Neural cell (in vitro differentiated cells): ENCODE results near the gene RAD51B. TPM values are rescaled to one million over a fixed set of nuclear protein-coding genes. Genes with fewer than 3 reads are reported as not detected.

Source experiments
- H2AFZ ChIP-seq: fragments of 200-600, 300-800 bp; sonication (generic), shearing (Covaris generic); 2 replicates; pipeline ENCODE4 v1.6.0; 2014; ENCODE audit warnings: low read depth, mild to moderate bottlenecking, antibody characterized with exemption, low read length, moderate library complexity
- H3F3A ChIP-seq: fragments of 200-600 bp; shearing (Covaris generic); 2 replicates; pipeline ENCODE4 v1.6.1; 2016; ENCODE audit warnings: mild to moderate bottlenecking, moderate library complexity, mixed read lengths, antibody characterized with exemption, low read length; ENCODE audit not compliant: insufficient read depth, poor library complexity, severe bottlenecking
- H3K27ac ChIP-seq: fragments of 200-600, 300-800 bp; sonication (generic), shearing (Covaris generic); 2 replicates; pipeline ENCODE4 v1.5.1; 2014; ENCODE audit warnings: mild to moderate bottlenecking, low read length, moderate library complexity
- H3K27me3 ChIP-seq: fragments of 300-800, 200-600 bp; sonication (generic), shearing (Covaris generic); 2 replicates; pipeline ENCODE4 v1.6.0; 2014; ENCODE audit warnings: mild to moderate bottlenecking, low read depth, low read length, moderate library complexity; ENCODE audit not compliant: insufficient read depth
- H3K36me3 ChIP-seq: fragments of 300-800, 200-600 bp; sonication (generic), shearing (Covaris generic); 2 replicates; pipeline ENCODE4 v1.5.1; 2014; ENCODE audit warnings: mild to moderate bottlenecking, antibody characterized with exemption, low read length, moderate library complexity; ENCODE audit not compliant: insufficient read depth
- H3K4me2 ChIP-seq: fragments of 300-800, 200-600 bp; sonication (generic), shearing (Covaris generic); 2 replicates; pipeline ENCODE4 v1.6.0; 2014; ENCODE audit warnings: mild to moderate bottlenecking, low read length
- H3K4me3 ChIP-seq: fragments of 300-800, 200-600 bp; sonication (generic), shearing (Covaris generic); 2 replicates; pipeline ENCODE4 v1.5.1; 2014; ENCODE audit warnings: mild to moderate bottlenecking, low read length, moderate library complexity
- H3K79me2 ChIP-seq: fragments of 200-600 bp; shearing (Covaris generic); replicated peaks from 2 replicates; pipeline ENCODE4 v1.6.0; 2014; ENCODE audit warnings: mild to moderate bottlenecking, low read length, moderate library complexity; ENCODE audit not compliant: insufficient read depth
- H3K9ac ChIP-seq: fragments of 300-800, 200-600 bp; sonication (generic), shearing (Covaris generic); 2 replicates; pipeline ENCODE4 v1.6.1; 2016; ENCODE audit warnings: mild to moderate bottlenecking, low read length, mixed read lengths
- H3K9me2 ChIP-seq: fragments of 200-600 bp; shearing (Covaris generic); 2 replicates; pipeline ENCODE4 v1.6.1; 2016; ENCODE audit warnings: mild to moderate bottlenecking, low read length, mixed read lengths; ENCODE audit not compliant: insufficient read depth
- H3K9me3 ChIP-seq: fragments of 200-600, 300-800 bp; sonication (generic), shearing (Covaris generic); 2 replicates; pipeline ENCODE4 v1.6.1; 2016; ENCODE audit warnings: mild to moderate bottlenecking, mixed run types, low read length, moderate library complexity, mixed read lengths
- H4K20me1 ChIP-seq: fragments of 200-600 bp; shearing (Covaris generic); 2 replicates; pipeline ENCODE4 v1.6.1; 2016; ENCODE audit warnings: mild to moderate bottlenecking, mixed run types; ENCODE audit not compliant: insufficient read depth
- CTCF ChIP-seq: fragments of 450-650 bp; IDR thresholded peaks from 2 replicates; pipeline ENCODE4 v1.5.1; 2014; ENCODE audit warnings: antibody characterized with exemption, mild to moderate bottlenecking, moderate library complexity; ENCODE audit not compliant: poor library complexity, severe bottlenecking
- EP300 ChIP-seq: fragments of 450-650 bp; conservative IDR thresholded peaks from 2 replicates; pipeline ENCODE4 v1.6.1; 2014; ENCODE audit warnings: antibody characterized with exemption, mild to moderate bottlenecking, moderate library complexity; ENCODE audit not compliant: poor library complexity, severe bottlenecking
- EZH2 ChIP-seq: fragments of 200-600, 300-800 bp; shearing (Covaris generic), sonication (generic); IDR thresholded peaks from 2 replicates; pipeline ENCODE4 v1.6.1; 2014; ENCODE audit warnings: antibody characterized with exemption, low read length, borderline replicate concordance, mild to moderate bottlenecking; ENCODE audit not compliant: insufficient read depth, poor library complexity, severe bottlenecking
- MXI1 ChIP-seq: fragments of 450-650 bp; conservative IDR thresholded peaks from 2 replicates; pipeline ENCODE4 v1.6.1; 2014; ENCODE audit warnings: antibody characterized with exemption, mild to moderate bottlenecking; ENCODE audit not compliant: poor library complexity, severe bottlenecking
- POLR2AphosphoS5 ChIP-seq: IDR thresholded peaks from 2 replicates; pipeline ENCODE4 v1.6.1; 2012
- RAD21 ChIP-seq: fragments of 450-650 bp; conservative IDR thresholded peaks from 2 replicates; pipeline ENCODE4 v1.6.1; 2014; ENCODE audit warnings: antibody characterized with exemption, mild to moderate bottlenecking, moderate library complexity
- REST ChIP-seq: IDR thresholded peaks from 2 replicates; pipeline ENCODE4 v1.6.1; 2012; ENCODE audit warnings: borderline replicate concordance
- SMC3 ChIP-seq: fragments of 450-650 bp; conservative IDR thresholded peaks from 2 replicates; pipeline ENCODE4 v1.6.1; 2014; ENCODE audit warnings: antibody characterized with exemption, mild to moderate bottlenecking, moderate library complexity; ENCODE audit not compliant: poor library complexity
- TAF1 ChIP-seq: IDR thresholded peaks from 2 replicates; pipeline ENCODE4 v1.6.1; 2012; ENCODE audit warnings: low read depth
- polyA plus RNA-seq: library from polyadenylated mRNA; depleted of rRNA; stranded (reverse); fragments of >200 nt; gene quantifications from 2 replicates; pipeline ENCODE4 v1.2.3, GENCODE V29; 2014

RAD51B gene
- polyA plus RNA-seq, 1 donor from 2014 or later: 3.1 TPM

GRCh38 chr14:67984274-67984673 is 164.7 kb downstream of the RAD51B start:
- H3K9me2 ChIP-seq: no peaks in the 10 kb centered on the region
- H3K9ac ChIP-seq: no peak overlapping the region
- no peak overlapping the region for H3K27ac ChIP-seq
- H3K4me2 ChIP-seq: no peak overlapping the region
- no peaks in the 10 kb centered on the region for H3K79me2 ChIP-seq
- H4K20me1 ChIP-seq: no peaks in the 10 kb centered on the region
- no peaks in the 10 kb centered on the region for H3K27me3 ChIP-seq
- no peak overlapping the region for H3K4me3 ChIP-seq
- TF ChIP-seq TAF1 (no peak), REST (no peak), RAD21 (no peak), EZH2 (no peak), MXI1 (no peak), EP300 (no peak)
- no peaks in the 10 kb centered on the region for H3K9me3 ChIP-seq
- H3K36me3 ChIP-seq: no peaks in the 10 kb centered on the region
- H2AFZ ChIP-seq: no peak overlapping the region
- no peaks in the 10 kb centered on the region for H3F3A ChIP-seq

- Histone ChIP-seq H3K9me2 (no peaks in the 10 kb centered on the region), H3K4me3 (no peak overlapping the region), H3K4me2 (no peak overlapping the region), H3K9me3 (no peaks in the 10 kb centered on the region), H3K79me2 (no peaks in the 10 kb centered on the region), H3F3A (no peaks in the 10 kb centered on the region), H3K27ac (no peak overlapping the region), H2AFZ (no peak overlapping the region), H3K36me3 (no peaks in the 10 kb centered on the region), H3K27me3 (no peaks in the 10 kb centered on the region), H3K9ac (no peak overlapping the region), H4K20me1 (no peaks in the 10 kb centered on the region)
- no peak for TF ChIP-seq TAF1
- no peak for TF ChIP-seq EZH2
- no peak for TF ChIP-seq RAD21
- TF ChIP-seq REST: no peak
- TF ChIP-seq CTCF: no peak
- TF ChIP-seq POLR2AphosphoS5: no peak
- TF ChIP-seq SMC3: no peak
- no peak for TF ChIP-seq MXI1
- TF ChIP-seq EP300: no peak
These were observed 166.7 kb downstream of the RAD51B start for GRCh38 chr14:67986131-67986841.
